Brain microvascular endothelial cell (primary cell): ENCODE data around the gene TBL1X.
A peak's percentile ranks its signal among the peaks of the same experiment; 100 is the strongest.

Source experiments
- DNase-seq: peaks from one replicate; pipeline ENCODE4 v3.0.0-alpha.2; 2020
- H3K27ac ChIP-seq: fragments of 250-450 bp; sonication (Bioruptor Pico); 2 replicates; pipeline ENCODE4 v1.5.1; 2020; ENCODE audit warnings: mild to moderate bottlenecking, moderate library complexity
- H3K27me3 ChIP-seq: fragments of 250-450 bp; sonication (Bioruptor Pico); replicated peaks from 2 replicates; pipeline ENCODE4 v1.5.1; 2020; ENCODE audit warnings: mild to moderate bottlenecking
- H3K36me3 ChIP-seq: fragments of 250-450 bp; sonication (Bioruptor Pico); replicated peaks from 2 replicates; pipeline ENCODE4 v1.5.1; 2020; ENCODE audit warnings: mild to moderate bottlenecking
- H3K4me3 ChIP-seq: 2 replicates; pipeline ENCODE4 v1.5.1; 2011; ENCODE audit warnings: low read depth, mild to moderate bottlenecking, control low read depth, low read length, moderate library complexity
- CTCF ChIP-seq: IDR thresholded peaks from 2 replicates; pipeline ENCODE4 v1.5.1; 2011; ENCODE audit warnings: low read depth, mild to moderate bottlenecking, moderate library complexity, low read length, control low read depth, inconsistent platforms; ENCODE audit errors: missing control alignments
- in situ Hi-C: cut with HindIII; loops from 2 replicates; pipeline ENCODE4 v1.10.0; 2017; ENCODE audit warnings: low sequenced_read_pairs, low pct_ligation_motif_present

The TBL1X gene

GRCh38 chrX:9582956-9583355, 118.1 kb downstream of the TBL1X start:
- in situ Hi-C loops: no loop called here
- H3K36me3 ChIP-seq: no peaks in the 10 kb centered on the region
- H3K4me3 ChIP-seq: no peak overlapping the region
- TF ChIP-seq CTCF: no peak
- no peak overlapping the region for H3K27ac ChIP-seq
- DNase-seq: no peak
- no peaks in the 10 kb centered on the region for H3K27me3 ChIP-seq

DNA sequence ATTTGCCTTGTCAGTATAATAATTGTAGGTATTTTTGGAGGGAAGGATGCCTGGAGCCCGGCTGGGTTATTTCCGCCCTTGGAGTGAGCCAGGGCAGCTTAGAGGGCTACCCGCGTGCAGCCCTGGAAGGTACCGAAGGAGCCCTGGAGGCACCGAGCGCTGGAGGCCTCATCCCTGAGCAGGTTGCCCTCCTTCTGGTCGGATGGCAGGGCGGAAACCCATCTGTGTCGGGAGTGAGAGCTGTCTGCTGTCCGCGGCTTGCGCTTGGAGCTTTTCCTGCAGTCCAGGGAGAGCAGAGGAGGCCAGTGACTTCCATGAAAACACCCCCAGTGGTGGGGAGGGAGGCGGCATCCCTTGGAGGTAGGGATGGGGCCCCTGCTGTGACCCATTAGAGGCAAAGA, 122.1 kb downstream of the TBL1X start:
- in situ Hi-C loops: no loop called here
- no peak overlapping the region for H3K4me3 ChIP-seq
- H3K36me3 ChIP-seq: no peaks in the 10 kb centered on the region

GRCh38 chrX:9587642-9588041, 122.8 kb downstream of the TBL1X start:
- Histone ChIP-seq H3K36me3 (no peaks in the 10 kb centered on the region), H3K27me3 (no peaks in the 10 kb centered on the region), H3K4me3 (no peak overlapping the region), H3K27ac (no peak overlapping the region)
- TF ChIP-seq CTCF: no peak
- in situ Hi-C loops: no loop called here
- DNase-seq: no peak

More for the DNA sequence above, 122.1 kb downstream of the TBL1X start:
- Histone ChIP-seq H3K27me3 (no peaks in the 10 kb centered on the region), H3K27ac (no peak overlapping the region)
- TF ChIP-seq CTCF: no peak
- DNase-seq: no peak

DNA sequence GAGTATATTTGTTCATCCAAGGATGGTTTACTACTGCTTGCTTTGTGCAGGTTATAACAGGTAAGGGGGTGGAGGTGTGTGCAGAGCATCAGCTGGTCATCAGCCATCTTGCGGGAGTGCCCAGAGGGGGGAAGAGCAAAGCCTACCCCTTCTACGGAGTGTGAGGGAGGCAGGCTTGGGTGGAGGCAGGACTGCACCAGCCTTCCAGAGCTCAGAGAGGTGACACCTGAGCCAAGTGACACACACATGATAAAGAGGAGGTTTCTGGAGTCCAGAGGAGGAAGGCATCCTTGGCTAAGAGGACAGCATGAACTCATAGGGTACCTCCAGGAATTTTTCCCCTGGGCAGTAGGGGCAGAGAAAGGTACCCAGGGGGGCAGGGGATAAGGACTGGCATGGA, 126.6 kb downstream of the TBL1X start:
- Histone ChIP-seq H3K27me3 (no peaks in the 10 kb centered on the region), H3K27ac (no peak overlapping the region), H3K4me3 (no peak overlapping the region), H3K36me3 (no peaks in the 10 kb centered on the region)
- no peak for DNase-seq
- in situ Hi-C loops: no loop called here
- no peak for TF ChIP-seq CTCF

GRCh38 chrX:9593756-9594155, 128.9 kb downstream of the TBL1X start:
- in situ Hi-C loops: no loop called here
- DNase-seq: no peak
- Histone ChIP-seq H3K4me3 (no peak overlapping the region), H3K27me3 (no peaks in the 10 kb centered on the region), H3K36me3 (no peaks in the 10 kb centered on the region), H3K27ac (no peak overlapping the region)
- TF ChIP-seq CTCF: no peak

DNA sequence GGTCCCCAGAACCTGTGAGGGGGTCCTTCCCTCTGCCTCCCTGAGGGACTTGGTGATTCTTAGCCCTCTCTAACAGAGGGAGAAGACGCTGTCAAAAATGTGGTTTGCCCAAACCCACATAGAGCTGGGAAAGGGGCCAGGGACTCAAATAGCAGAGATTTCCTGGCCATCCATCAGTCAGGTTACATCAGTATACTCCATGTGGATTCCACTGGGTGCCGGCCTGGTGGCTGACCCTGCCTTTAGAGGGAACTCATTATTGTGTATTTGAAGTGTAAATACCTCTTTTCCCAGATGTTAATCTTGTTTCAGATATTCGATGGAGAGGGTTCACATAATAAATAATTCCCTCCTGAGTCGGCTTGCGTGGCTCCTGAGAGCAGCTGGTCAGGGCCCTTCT, 130.3 kb downstream of the TBL1X start:
- in situ Hi-C loops: no loop called here
- peak; percentile 16 for DNase-seq
- H3K27ac ChIP-seq: no peak overlapping the region
- no peak overlapping the region for H3K4me3 ChIP-seq
- no peaks in the 10 kb centered on the region for H3K36me3 ChIP-seq
- TF ChIP-seq CTCF: no peak
- no peaks in the 10 kb centered on the region for H3K27me3 ChIP-seq
